Endometrial microvascular endothelial cells (primary cell): ENCODE results near the gene CCN2. TPM values are rescaled to one million over a fixed set of nuclear protein-coding genes. Genes with fewer than 3 reads are reported as not detected.

Experiments
- total RNA-seq: library from RNA; depleted of rRNA; stranded (reverse); fragments of >200 nt; gene quantifications from one replicate; pipeline ENCODE4 v1.2.3, GENCODE V29; 2015; ENCODE audit errors: inconsistent ontology term

CCN2 gene
- total RNA-seq, 1 donor from 2014 or later = 608 TPM

Other genes starting within 250 kb of the CCN2 start
- not detected for gene OR2A4, start 250.0 kb downstream of the CCN2 start, total RNA-seq
- not detected for gene CTAGE9, start 240.4 kb downstream of the CCN2 start, total RNA-seq
- gene ENPP1, start 143.4 kb downstream of the CCN2 start, total RNA-seq = 1.2 TPM